Measurements from ENCODE around the gene AP2A2.

DNA sequence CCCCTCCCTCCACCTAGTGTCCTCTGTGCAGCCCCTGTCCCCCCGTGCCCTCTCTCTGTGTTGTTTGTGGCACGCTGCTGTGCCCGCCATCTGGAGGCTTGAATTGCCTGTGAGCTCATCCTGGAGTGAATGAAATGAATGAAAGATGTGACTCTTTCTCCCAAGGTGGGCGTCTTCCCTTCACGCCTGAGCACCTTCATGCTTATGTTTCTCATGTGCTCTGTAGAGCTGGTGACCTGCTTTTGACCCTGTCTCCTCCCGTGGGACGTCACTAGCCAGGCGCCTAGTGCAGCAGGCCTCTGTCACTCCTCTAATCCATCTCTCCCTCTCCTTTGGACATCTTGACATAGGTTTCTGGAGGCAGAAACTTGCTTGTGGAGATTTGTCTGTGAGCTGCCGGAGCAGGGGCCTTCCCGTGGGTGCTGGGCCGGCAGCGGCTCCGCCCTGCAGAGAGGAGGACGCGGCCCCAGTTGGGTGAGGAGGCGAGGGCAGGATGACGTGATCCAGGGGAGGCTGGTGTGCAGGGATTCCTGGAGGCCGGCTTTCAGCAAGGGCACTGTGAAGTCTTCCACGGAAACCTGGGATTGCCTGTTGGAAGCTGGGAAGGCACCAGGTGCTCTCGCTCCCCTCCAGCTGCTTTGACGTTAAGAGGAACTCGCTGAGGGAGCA, 70.2 kb downstream of the AP2A2 start:
- TF ChIP-seq, protein P1, sequence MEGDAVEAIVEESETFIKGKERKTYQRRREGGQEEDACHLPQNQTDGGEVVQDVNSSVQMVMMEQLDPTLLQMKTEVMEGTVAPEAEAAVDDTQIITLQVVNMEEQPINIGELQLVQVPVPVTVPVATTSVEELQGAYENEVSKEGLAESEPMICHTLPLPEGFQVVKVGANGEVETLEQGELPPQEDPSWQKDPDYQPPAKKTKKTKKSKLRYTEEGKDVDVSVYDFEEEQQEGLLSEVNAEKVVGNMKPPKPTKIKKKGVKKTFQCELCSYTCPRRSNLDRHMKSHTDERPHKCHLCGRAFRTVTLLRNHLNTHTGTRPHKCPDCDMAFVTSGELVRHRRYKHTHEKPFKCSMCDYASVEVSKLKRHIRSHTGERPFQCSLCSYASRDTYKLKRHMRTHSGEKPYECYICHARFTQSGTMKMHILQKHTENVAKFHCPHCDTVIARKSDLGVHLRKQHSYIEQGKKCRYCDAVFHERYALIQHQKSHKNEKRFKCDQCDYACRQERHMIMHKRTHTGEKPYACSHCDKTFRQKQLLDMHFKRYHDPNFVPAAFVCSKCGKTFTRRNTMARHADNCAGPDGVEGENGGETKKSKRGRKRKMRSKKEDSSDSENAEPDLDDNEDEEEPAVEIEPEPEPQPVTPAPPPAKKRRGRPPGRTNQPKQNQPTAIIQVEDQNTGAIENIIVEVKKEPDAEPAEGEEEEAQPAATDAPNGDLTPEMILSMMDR (IDR thresholded peaks at IDR 0.05): no peak
- no peak for TF ChIP-seq POLR2A (IDR thresholded peaks at IDR 0.05)
